Keratinocyte (primary cell): ENCODE measurements around the gene NAPG. TPM values are rescaled to one million over a fixed set of nuclear protein-coding genes. Genes with fewer than 3 reads are reported as not detected.
A peak's percentile ranks its signal among the peaks of the same experiment; 100 is the strongest.
"Not testable (repeated sequence)": the region's sequence is repeated elsewhere in the genome, so short reads cannot be mapped to it uniquely, and the experiment has no call there.

Source experiments
- DNase-seq: peaks from one replicate; pipeline ENCODE4 v3.0.0-alpha.2; 2011; ENCODE audit warnings: low read depth, missing footprints, low spot score
- FAIRE-seq: peaks from 2 replicates; lab custom pipeline; 2011; peaks lifted over from hg19 to GRCh38; lab: Jason Lieb, UNC
- H2AFZ ChIP-seq: 2 replicates; pipeline ENCODE4 v1.6.0; 2012; ENCODE audit warnings: low read length, control low read depth, inconsistent platforms; ENCODE audit not compliant: control insufficient read depth
- H3K27ac ChIP-seq: 2 replicates; pipeline ENCODE4 v1.5.1; 2011; ENCODE audit warnings: low read length; ENCODE audit not compliant: control insufficient read depth, insufficient read depth
- H3K27me3 ChIP-seq: 3 replicates; pipeline ENCODE4 v1.6.0; 2011; ENCODE audit warnings: low read length; ENCODE audit not compliant: control insufficient read depth, insufficient read depth; ENCODE audit errors: extremely low read depth
- H3K36me3 ChIP-seq, 2 experiments: 2 replicates in 1 of 2; 3 replicates in 1 of 2; pipeline ENCODE4 v1.5.1; 2011; ENCODE audit warnings: low read length in 2 of 2, mild to moderate bottlenecking in 1 of 2; ENCODE audit not compliant: control insufficient read depth in 2 of 2, insufficient read depth in 2 of 2; ENCODE audit errors: extremely low read depth in 1 of 2
- H3K4me1 ChIP-seq: 3 replicates; pipeline ENCODE4 v1.5.1; 2011; ENCODE audit warnings: low read length; ENCODE audit not compliant: control insufficient read depth, insufficient read depth; ENCODE audit errors: extremely low read depth
- H3K4me2 ChIP-seq: 3 replicates; pipeline ENCODE4 v1.6.0; 2011; ENCODE audit warnings: low read depth, low read length; ENCODE audit not compliant: control insufficient read depth, insufficient read depth; ENCODE audit errors: extremely low read depth
- H3K4me3 ChIP-seq, 3 experiments: fragments of 200-600 bp in 1 of 3; sonication (generic) in 1 of 3; 2 replicates in 2 of 3; 3 replicates in 1 of 3; pipeline ENCODE4 v1.5.1; 2011 to 2016; ENCODE audit warnings: low read length in 3 of 3, mild to moderate bottlenecking in 3 of 3, control low read depth in 2 of 3, inconsistent platforms in 1 of 3, low read depth in 1 of 3, mixed read lengths in 1 of 3, mixed run types in 1 of 3, moderate library complexity in 1 of 3; ENCODE audit not compliant: control insufficient read depth in 2 of 3, insufficient read depth in 2 of 3; ENCODE audit errors: extremely low read depth in 1 of 3
- H3K79me2 ChIP-seq: 2 replicates; pipeline ENCODE4 v1.6.0; 2012; ENCODE audit warnings: low read length; ENCODE audit not compliant: control insufficient read depth, insufficient read depth
- H3K9ac ChIP-seq: 3 replicates; pipeline ENCODE4 v1.6.0; 2011; ENCODE audit warnings: low read length; ENCODE audit not compliant: control insufficient read depth, insufficient read depth; ENCODE audit errors: extremely low read depth
- H3K9me1 ChIP-seq: 3 replicates; pipeline ENCODE4 v1.6.0; 2011; ENCODE audit warnings: low read length; ENCODE audit not compliant: control insufficient read depth, insufficient read depth; ENCODE audit errors: extremely low read depth
- H3K9me3 ChIP-seq: 2 replicates; pipeline ENCODE4 v1.5.1; 2012; ENCODE audit warnings: low read depth, low read length; ENCODE audit not compliant: control insufficient read depth
- H4K20me1 ChIP-seq: 3 replicates; pipeline ENCODE4 v1.6.0; 2011; ENCODE audit warnings: low read length; ENCODE audit not compliant: control insufficient read depth, insufficient read depth; ENCODE audit errors: extremely low read depth
- EZH2 ChIP-seq: IDR thresholded peaks from one replicate; pipeline ENCODE4 v1.6.1; 2012; ENCODE audit warnings: inconsistent platforms, mild to moderate bottlenecking, low read length, moderate library complexity
- dilution Hi-C: fragments of 300-500 bp; cut with MboI; formaldehyde crosslinking; loops from one replicate; pipeline ENCODE4 v1.7.0; 2020; ENCODE audit warnings: low sequenced_read_pairs; ENCODE audit not compliant: extremely low pct_ligation_motif_present
- polyA plus RNA-seq, 5 experiments: library from polyadenylated mRNA; depleted of rRNA in 3 of 5; stranded (reverse) in 3 of 5; stranded (forward) in 1 of 5; unstranded in 1 of 5; fragments of >200 nt; gene quantifications; 1 replicate in 1 of 5; 2 replicates in 3 of 5; 3 replicates in 1 of 5; pipeline versions ENCODE4 v1.2.1 to v1.2.3, GENCODE V29; 2011 to 2012; ENCODE audit warnings: missing spikeins in 2 of 5, low read depth in 1 of 5, low replicate concordance in 1 of 5
- TF ChIP-seq, protein P1 (sequence below), 3 experiments: IDR thresholded peaks in 1 of 3; conservative IDR thresholded peaks in 1 of 3; optimal IDR thresholded peaks in 1 of 3; 2 replicates in 2 of 3; 3 replicates in 1 of 3; pipeline versions ENCODE3 to v1.5.1; 2011; ENCODE audit warnings: low read length in 3 of 3, mild to moderate bottlenecking in 3 of 3, moderate library complexity in 2 of 3, control low read depth in 1 of 3, inconsistent platforms in 1 of 3; ENCODE audit not compliant: insufficient read depth in 2 of 3; ENCODE audit errors: extremely low read depth in 1 of 3

NAPG gene
- polyA plus RNA-seq, 1 donor (not counting 4 experiments of a cell fraction or from before 2014, with no cell fraction given) = 30.8 TPM

DNA sequence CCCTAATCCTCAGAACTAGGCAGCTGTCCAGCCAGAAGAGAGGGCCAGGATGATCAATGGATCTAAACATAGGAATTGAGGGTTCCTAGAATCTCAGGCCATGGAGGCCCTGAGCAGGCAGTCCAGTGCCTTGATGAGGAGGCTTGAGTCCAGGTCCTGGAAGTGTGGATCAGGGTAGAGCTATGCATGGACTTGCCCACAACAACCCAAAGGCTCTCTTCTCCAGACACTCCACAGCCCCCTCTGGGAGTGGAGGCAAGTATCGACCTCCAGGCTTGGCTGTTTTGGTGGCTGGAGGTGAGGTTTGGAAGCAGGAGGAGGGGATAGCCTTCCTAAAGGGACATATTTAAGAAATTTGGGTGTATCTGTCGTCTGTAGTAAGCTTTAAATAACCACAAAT is 45.7 kb downstream of the NAPG start:
- Histone ChIP-seq H3K9ac (no peak overlapping the region), H3K4me1 (no peaks in the 10 kb centered on the region), H2AFZ (no peak overlapping the region), H3K4me3 (no peak overlapping the region), H3K9me3 (no peaks in the 10 kb centered on the region), H3K27me3 (no peaks in the 10 kb centered on the region), H3K9me1 (no peaks in the 10 kb centered on the region), H3K79me2 (no peaks in the 10 kb centered on the region), H3K36me3 (no peaks in the 10 kb centered on the region), H3K27ac (no peak overlapping the region), H3K4me2 (no peak overlapping the region), H4K20me1 (no peaks in the 10 kb centered on the region)
- dilution Hi-C loops = no loop called here
- TF ChIP-seq EZH2 = no peak
- TF ChIP-seq, protein P1, sequence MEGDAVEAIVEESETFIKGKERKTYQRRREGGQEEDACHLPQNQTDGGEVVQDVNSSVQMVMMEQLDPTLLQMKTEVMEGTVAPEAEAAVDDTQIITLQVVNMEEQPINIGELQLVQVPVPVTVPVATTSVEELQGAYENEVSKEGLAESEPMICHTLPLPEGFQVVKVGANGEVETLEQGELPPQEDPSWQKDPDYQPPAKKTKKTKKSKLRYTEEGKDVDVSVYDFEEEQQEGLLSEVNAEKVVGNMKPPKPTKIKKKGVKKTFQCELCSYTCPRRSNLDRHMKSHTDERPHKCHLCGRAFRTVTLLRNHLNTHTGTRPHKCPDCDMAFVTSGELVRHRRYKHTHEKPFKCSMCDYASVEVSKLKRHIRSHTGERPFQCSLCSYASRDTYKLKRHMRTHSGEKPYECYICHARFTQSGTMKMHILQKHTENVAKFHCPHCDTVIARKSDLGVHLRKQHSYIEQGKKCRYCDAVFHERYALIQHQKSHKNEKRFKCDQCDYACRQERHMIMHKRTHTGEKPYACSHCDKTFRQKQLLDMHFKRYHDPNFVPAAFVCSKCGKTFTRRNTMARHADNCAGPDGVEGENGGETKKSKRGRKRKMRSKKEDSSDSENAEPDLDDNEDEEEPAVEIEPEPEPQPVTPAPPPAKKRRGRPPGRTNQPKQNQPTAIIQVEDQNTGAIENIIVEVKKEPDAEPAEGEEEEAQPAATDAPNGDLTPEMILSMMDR (optimal IDR thresholded peaks at IDR 0.05 in 1 of 3, IDR thresholded peaks at IDR 0.05 in 1 of 3, conservative IDR thresholded peaks at IDR 0.05 in 1 of 3; ENCODE audit: extremely low read depth in 1 of 3, insufficient read depth in 2 of 3, low read length in 3 of 3) = no peak
- no peak for FAIRE-seq
- DNase-seq = no peak

DNA sequence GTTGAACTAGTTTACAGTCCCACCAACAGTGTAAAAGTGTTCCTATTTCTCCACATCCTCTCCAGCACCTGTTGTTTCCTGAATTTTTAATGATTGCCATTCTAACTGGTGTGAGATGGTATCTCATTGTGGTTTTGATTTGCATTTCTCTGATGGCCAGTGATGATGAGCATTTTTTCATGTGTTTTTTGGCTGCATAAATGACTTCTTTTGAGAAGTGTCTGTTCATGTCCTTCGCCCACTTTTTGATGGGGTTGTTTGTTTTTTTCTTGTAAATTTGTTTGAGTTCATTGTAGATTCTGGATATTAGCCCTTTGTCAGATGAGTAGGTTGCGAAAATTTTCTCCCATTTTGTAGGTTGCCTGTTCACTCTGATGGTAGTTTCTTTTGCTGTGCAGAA is 47.4 kb downstream of the NAPG start:
- H3K9me1 ChIP-seq, H3K4me3 ChIP-seq, H3K4me1 ChIP-seq, H2AFZ ChIP-seq, H3K79me2 ChIP-seq, H3K9ac ChIP-seq, FAIRE-seq, H3K9me3 ChIP-seq, H3K4me2 ChIP-seq, H3K36me3 ChIP-seq, H3K27me3 ChIP-seq, H4K20me1 ChIP-seq, DNase-seq, dilution Hi-C loops, H3K27ac ChIP-seq: not testable (repeated sequence)

DNA sequence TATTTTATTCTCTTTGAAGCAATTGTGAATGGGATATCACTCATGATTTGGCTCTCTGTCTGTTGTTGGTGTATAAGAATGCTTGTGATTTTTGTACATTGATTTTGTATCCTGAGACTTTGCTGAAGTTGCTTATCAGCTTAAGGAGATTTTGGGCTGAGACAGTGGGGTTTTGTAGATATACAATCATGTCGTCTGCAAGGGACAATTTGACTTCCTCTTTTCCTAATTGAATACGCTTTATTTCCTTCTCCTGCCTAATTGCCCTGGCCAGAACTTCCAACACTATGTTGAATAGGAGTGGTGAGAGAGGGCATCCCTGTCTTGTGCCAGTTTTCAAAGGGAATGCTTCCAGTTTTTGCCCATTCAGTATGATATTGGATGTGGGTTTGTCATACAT is 48.6 kb downstream of the NAPG start:
- H3K4me1 ChIP-seq, FAIRE-seq, dilution Hi-C loops: not testable (repeated sequence)

DNA sequence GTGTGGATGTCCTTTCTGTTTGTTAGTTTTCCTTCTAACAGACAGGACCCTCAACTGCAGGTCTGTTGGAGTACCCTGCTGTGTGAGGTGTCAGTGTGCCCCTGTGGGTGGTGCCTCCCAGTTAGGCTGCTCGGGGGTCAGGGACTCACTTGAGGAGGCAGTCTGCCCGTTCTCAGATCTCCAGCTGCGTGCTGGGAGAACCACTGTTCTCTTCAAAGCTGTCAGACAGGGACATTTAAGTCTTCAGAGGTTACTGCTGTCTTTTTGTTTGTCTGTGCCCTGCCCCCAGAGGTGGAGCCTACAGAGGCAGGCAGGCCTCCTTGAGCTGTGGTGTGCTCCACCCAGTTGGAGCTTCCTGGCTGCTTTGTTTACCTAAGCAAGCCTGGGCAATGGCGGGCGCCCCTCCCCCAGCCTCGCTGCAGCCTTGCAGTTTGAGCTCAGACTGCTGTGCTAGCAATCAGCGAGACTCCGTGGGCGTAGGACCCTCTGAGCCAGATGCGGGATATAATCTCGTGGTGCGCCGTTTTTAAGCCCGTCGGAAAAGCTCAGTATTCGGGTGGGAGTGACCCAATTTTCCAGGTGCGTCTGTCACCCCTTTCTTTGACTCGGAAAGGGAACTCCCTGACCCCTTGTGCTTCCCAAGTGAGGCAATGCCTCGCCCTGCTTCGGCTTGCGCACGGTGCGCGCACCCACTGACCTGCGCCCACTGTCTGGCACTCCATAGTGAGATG is 52.2 kb downstream of the NAPG start:
- DNase-seq, FAIRE-seq, H4K20me1 ChIP-seq, H3K27me3 ChIP-seq, H3K9ac ChIP-seq, H3K79me2 ChIP-seq, H3K9me3 ChIP-seq, H3K27ac ChIP-seq, H3K9me1 ChIP-seq, dilution Hi-C loops, H3K36me3 ChIP-seq: not testable (repeated sequence)
- Histone ChIP-seq H2AFZ (peak overlapping the region; percentile 26), H3K4me1 (peaks cover 12% of the 10 kb centered on the region), H3K4me3 (peak overlapping the region in 1 of 3 experiments; percentile 8), H3K4me2 (peak overlapping the region; percentile 16)

More for the DNA sequence above, 48.6 kb downstream of the NAPG start:
- H3K4me3 ChIP-seq, H3K27me3 ChIP-seq, H3K79me2 ChIP-seq, H3K4me2 ChIP-seq, H4K20me1 ChIP-seq, H3K27ac ChIP-seq, H3K9ac ChIP-seq, H2AFZ ChIP-seq, H3K9me1 ChIP-seq, DNase-seq, H3K9me3 ChIP-seq, H3K36me3 ChIP-seq: not testable (repeated sequence)
